Esophagus muscularis mucosa (tissue), 4 donors: ENCODE measurements around the gene GFM2. TPM values are rescaled to one million over a fixed set of nuclear protein-coding genes. Genes with fewer than 3 reads are reported as not detected.
"Not testable (repeated sequence)": the region's sequence is repeated elsewhere in the genome, so short reads cannot be mapped to it uniquely, and the experiment has no call there.

Experiments
- DNase-seq: peaks from one replicate; pipeline ENCODE4 v3.0.0-alpha.2; 2017; ENCODE audit errors: extremely low spot score
- H3K27ac ChIP-seq, 4 donors: fragments of 200-600 bp; sonication (generic); replicated peaks in 1 of 4; 1 replicate in 3 of 4; 2 replicates in 1 of 4; pipeline ENCODE4 v1.5.1; 2016 to 2019; ENCODE audit warnings: mild to moderate bottlenecking in 1 of 4
- H3K27me3 ChIP-seq, 4 donors: fragments of 200-600 bp; sonication (generic); one replicate each; pipeline versions ENCODE4 v1.5.1 to v1.6.0; 2016 to 2019
- H3K36me3 ChIP-seq, 4 donors: fragments of 200-600 bp; sonication (generic); one replicate each; pipeline ENCODE4 v1.5.1; 2016 to 2019
- H3K4me1 ChIP-seq, 4 donors: fragments of 200-600 bp; sonication (generic); one replicate each; pipeline ENCODE4 v1.5.1; 2016 to 2019
- H3K4me3 ChIP-seq, 4 donors: fragments of 200-600 bp; sonication (generic); 1 replicate in 2 of 4; 2 replicates in 2 of 4; pipeline ENCODE4 v1.5.1; 2016 to 2019; ENCODE audit warnings: mild to moderate bottlenecking in 4 of 4, moderate library complexity in 1 of 4
- H3K9me3 ChIP-seq, 4 donors: fragments of 200-600 bp; sonication (generic); 1 replicate in 3 of 4; 2 replicates in 1 of 4; pipeline ENCODE4 v1.5.1; 2016 to 2019
- EP300 ChIP-seq: sonication (generic); formaldehyde crosslinking; IDR thresholded peaks from one replicate; pipeline ENCODE4 v1.6.1; 2017; ENCODE audit warnings: antibody characterized with exemption
- POLR2A ChIP-seq: fragments of 450-650 bp; IDR thresholded peaks from one replicate; pipeline ENCODE4 v1.6.1; 2017; ENCODE audit warnings: antibody characterized with exemption, moderate library complexity, mild to moderate bottlenecking, low read depth
- POLR2AphosphoS5 ChIP-seq, 2 donors: sonication (generic); formaldehyde crosslinking; IDR thresholded peaks; one replicate each; pipeline ENCODE4 v1.6.1; 2017; ENCODE audit warnings: antibody characterized with exemption in 2 of 2
- WGBS: methylation state at CpG from one replicate; pipeline ENCODE4 v1.1.5; 2018; 5-methylcytosine and 5-hydroxymethylcytosine counted together
- intact Hi-C: fragments of 100-400 bp; cut with DNase I; formaldehyde crosslinking; loops from one replicate; pipeline ENCODE4 v1.15.1; 2023
- total RNA-seq, 4 donors: library from RNA; depleted of rRNA; stranded (reverse); fragments of >200 nt; gene quantifications; one replicate each; pipeline versions ENCODE4 v1.1.0 to v1.2.1, GENCODE V29; 2016
- TF ChIP-seq, protein P1 (sequence below), 3 experiments: fragments of 200-600 bp in 2 of 3; fragments of 450-650 bp in 1 of 3; sonication (generic) in 2 of 3; IDR thresholded peaks; one replicate each; pipeline ENCODE4 v1.5.1; 2017 to 2019; ENCODE audit warnings: antibody characterized with exemption in 3 of 3, mild to moderate bottlenecking in 2 of 3, moderate library complexity in 1 of 3

The GFM2 gene
- total RNA-seq, 4 donors from 2014 or later = 12.9 to 17.0 (median 14.5) TPM

DNA sequence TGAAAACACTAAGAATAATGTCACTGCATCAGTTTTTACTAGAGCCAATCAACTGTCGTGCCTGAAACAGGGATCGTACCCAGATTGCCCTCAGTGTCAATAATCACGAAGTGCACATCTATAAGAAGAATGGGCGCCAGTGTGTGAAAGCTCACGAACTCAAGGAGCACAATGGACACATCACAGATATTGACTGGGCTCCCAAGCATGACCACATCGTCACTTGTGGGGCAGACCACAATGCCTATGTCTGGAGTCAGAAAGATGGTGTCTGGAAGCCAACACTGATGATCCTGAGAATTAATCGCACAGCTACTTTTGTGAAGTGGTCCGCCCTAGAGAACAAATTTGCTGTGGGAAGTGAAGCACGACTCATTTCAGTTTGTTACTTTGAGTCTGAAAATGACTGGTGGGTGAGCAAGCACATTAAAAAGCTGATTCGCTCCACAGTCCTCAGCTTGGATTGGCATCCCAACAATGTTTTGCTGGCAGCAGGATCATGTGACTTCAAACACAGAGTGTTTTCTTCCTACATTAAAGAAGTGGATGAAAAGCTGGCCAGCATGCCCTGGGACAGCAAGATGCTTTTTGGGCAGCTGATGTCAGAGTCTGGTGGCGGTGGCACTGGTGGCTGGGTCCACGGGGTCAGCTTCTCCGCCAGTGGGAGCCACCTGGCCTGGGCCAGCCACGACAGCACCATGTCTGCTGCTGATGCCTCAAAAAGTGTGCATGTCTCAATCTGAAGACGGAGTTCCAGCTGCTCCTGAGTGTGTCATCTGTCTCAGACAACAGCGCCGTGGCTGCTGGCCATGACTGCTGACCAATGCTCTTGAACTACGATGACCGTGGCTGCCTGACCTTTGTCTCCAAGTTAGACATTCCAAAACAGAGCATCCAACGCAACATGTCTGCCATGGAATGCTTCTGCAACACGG lies 32.3 kb upstream of the GFM2 start:
- Histone ChIP-seq H3K4me3 (no peak overlapping the region), H3K27ac (no peak overlapping the region), H3K27me3 (no peaks in the 10 kb centered on the region), H3K9me3 (no peaks in the 10 kb centered on the region), H3K4me1 (no peaks in the 10 kb centered on the region), H3K36me3 (no peaks in the 10 kb centered on the region)
- TF ChIP-seq, protein P1, sequence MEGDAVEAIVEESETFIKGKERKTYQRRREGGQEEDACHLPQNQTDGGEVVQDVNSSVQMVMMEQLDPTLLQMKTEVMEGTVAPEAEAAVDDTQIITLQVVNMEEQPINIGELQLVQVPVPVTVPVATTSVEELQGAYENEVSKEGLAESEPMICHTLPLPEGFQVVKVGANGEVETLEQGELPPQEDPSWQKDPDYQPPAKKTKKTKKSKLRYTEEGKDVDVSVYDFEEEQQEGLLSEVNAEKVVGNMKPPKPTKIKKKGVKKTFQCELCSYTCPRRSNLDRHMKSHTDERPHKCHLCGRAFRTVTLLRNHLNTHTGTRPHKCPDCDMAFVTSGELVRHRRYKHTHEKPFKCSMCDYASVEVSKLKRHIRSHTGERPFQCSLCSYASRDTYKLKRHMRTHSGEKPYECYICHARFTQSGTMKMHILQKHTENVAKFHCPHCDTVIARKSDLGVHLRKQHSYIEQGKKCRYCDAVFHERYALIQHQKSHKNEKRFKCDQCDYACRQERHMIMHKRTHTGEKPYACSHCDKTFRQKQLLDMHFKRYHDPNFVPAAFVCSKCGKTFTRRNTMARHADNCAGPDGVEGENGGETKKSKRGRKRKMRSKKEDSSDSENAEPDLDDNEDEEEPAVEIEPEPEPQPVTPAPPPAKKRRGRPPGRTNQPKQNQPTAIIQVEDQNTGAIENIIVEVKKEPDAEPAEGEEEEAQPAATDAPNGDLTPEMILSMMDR (IDR thresholded peaks at IDR 0.05) = no peak
- no peak for TF ChIP-seq POLR2AphosphoS5 (IDR thresholded peaks at IDR 0.05)
- TF ChIP-seq POLR2A = no peak
- TF ChIP-seq EP300 = no peak
- 93% methylated on average over 17 of the region's 21 CpGs for WGBS
- intact Hi-C loops = no loop called here
- no peak for DNase-seq

- H3K9me3 ChIP-seq, H3K27me3 ChIP-seq, H3K27ac ChIP-seq, intact Hi-C loops, H3K36me3 ChIP-seq, H3K4me1 ChIP-seq, H3K4me3 ChIP-seq, DNase-seq: not testable (repeated sequence)
- 100% methylated on average over 3 of the region's 3 CpGs for WGBS
Measured at GRCh38 chr5:74791669-74792068, 24.8 kb upstream of the GFM2 start.

- H3K27ac ChIP-seq = no peak overlapping the region
- WGBS = 95% methylated on average over 6 of the region's 6 CpGs
- no peaks in the 10 kb centered on the region for H3K27me3 ChIP-seq
- intact Hi-C loops = no loop called here
- TF ChIP-seq POLR2A = no peak
- no peak for TF ChIP-seq POLR2AphosphoS5 (IDR thresholded peaks at IDR 0.05)
- TF ChIP-seq, protein P1 (IDR thresholded peaks at IDR 0.05) = no peak
- TF ChIP-seq EP300 = no peak
- H3K4me1 ChIP-seq = no peaks in the 10 kb centered on the region
- no peaks in the 10 kb centered on the region for H3K9me3 ChIP-seq
- no peaks in the 10 kb centered on the region for H3K36me3 ChIP-seq
- H3K4me3 ChIP-seq = no peak overlapping the region
- no peak for DNase-seq
Measured at GRCh38 chr5:74787424-74787823, 20.5 kb upstream of the GFM2 start.

GRCh38 chr5:74786851-74787250 lies 19.9 kb upstream of the GFM2 start:
- DNase-seq = no peak
- intact Hi-C loops = no loop called here
- WGBS = 88% methylated on average over 6 of the region's 6 CpGs
- Histone ChIP-seq H3K4me3 (no peak overlapping the region), H3K4me1 (no peaks in the 10 kb centered on the region), H3K9me3 (no peaks in the 10 kb centered on the region), H3K36me3 (no peaks in the 10 kb centered on the region), H3K27me3 (no peaks in the 10 kb centered on the region), H3K27ac (no peak overlapping the region)
- TF ChIP-seq POLR2A (no peak), POLR2AphosphoS5 (IDR thresholded peaks at IDR 0.05) (no peak), EP300 (no peak)
- TF ChIP-seq, protein P1 (IDR thresholded peaks at IDR 0.05) = no peak

DNA sequence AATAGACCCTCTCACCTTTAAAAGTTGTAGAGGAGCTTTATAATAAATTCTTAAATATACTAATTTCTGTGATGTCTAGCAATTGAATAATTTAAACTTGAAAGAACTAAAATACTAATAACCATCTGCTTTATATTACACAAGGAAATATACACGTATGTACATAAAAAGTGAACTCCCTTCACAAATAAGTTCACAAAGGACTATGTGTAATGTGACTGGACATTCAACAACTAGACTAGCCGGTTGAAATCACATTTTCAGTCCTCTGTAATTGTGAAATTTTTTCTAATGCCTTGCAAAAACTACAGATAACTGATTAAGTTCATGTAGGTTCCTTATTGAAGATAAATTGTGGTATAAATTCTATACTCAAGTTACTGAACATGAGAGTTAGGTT lies 11.7 kb upstream of the GFM2 start:
- 93% methylated on average over 2 of the region's 2 CpGs for WGBS
- no peak for DNase-seq

More for the DNA sequence above, 11.7 kb upstream of the GFM2 start:
- H3K27ac ChIP-seq = no peak overlapping the region
- no peaks in the 10 kb centered on the region for H3K27me3 ChIP-seq
- no peaks in the 10 kb centered on the region for H3K4me1 ChIP-seq
- no peak for TF ChIP-seq EP300
- TF ChIP-seq POLR2A = no peak
- no peak for TF ChIP-seq POLR2AphosphoS5 (IDR thresholded peaks at IDR 0.05)
- TF ChIP-seq, protein P1 (IDR thresholded peaks at IDR 0.05) = no peak
- peaks cover 31 to 51% (median 42%) of the 10 kb centered on the region in 4 donors for H3K36me3 ChIP-seq
- no peak overlapping the region for H3K4me3 ChIP-seq
- intact Hi-C loops = no loop called here
- H3K9me3 ChIP-seq = no peaks in the 10 kb centered on the region
